Activated CD4-positive, CD25-positive, alpha-beta regulatory T cell treated with anti-CD3 and anti-CD28 coated beads, Interleukin-2, amount 50 U/mL, for 72 hours (primary cell): ENCODE results near the gene C1orf94.
"Not testable (repeated sequence)": the region's sequence is repeated elsewhere in the genome, so short reads cannot be mapped to it uniquely, and the experiment has no call there.

Experiments
- DNase-seq: peaks from one replicate; pipeline ENCODE4 v3.0.0; 2021

C1orf94 gene

GRCh38 chr1:34165422-34165921 is 11.2 kb upstream of the C1orf94 start:
- DNase-seq, result no peak

- no peak for DNase-seq
Observed at GRCh38 chr1:34166191-34166624, 10.5 kb upstream of the C1orf94 start.

- no peak for DNase-seq
Observed at GRCh38 chr1:34166625-34167361, 9.9 kb upstream of the C1orf94 start.

- DNase-seq, result no peak
Observed at GRCh38 chr1:34167389-34167788, 9.3 kb upstream of the C1orf94 start.

GRCh38 chr1:34175744-34176143 is 963 bp upstream of the C1orf94 start:
- no peak for DNase-seq

- DNase-seq, result no peak
Observed at GRCh38 chr1:34178072-34178471, 1.4 kb downstream of the C1orf94 start.

GRCh38 chr1:34183381-34183780 is 6.7 kb downstream of the C1orf94 start:
- not testable (repeated sequence) for DNase-seq

GRCh38 chr1:34186741-34187494 is 10.2 kb downstream of the C1orf94 start:
- no peak for DNase-seq

- DNase-seq, result no peak
Observed at GRCh38 chr1:34188418-34188817, 11.7 kb downstream of the C1orf94 start.

GRCh38 chr1:34188985-34189384 is 12.3 kb downstream of the C1orf94 start:
- DNase-seq, result no peak

GRCh38 chr1:34190692-34191091 is 14.0 kb downstream of the C1orf94 start:
- no peak for DNase-seq

GRCh38 chr1:34192621-34193020 is 15.9 kb downstream of the C1orf94 start:
- DNase-seq, result no peak

GRCh38 chr1:34199927-34200326 is 23.2 kb downstream of the C1orf94 start:
- no peak for DNase-seq

- no peak for DNase-seq
Observed at GRCh38 chr1:34212673-34213072, 36.0 kb downstream of the C1orf94 start.

GRCh38 chr1:34213956-34214355 is 37.2 kb downstream of the C1orf94 start:
- no peak for DNase-seq

GRCh38 chr1:34231441-34231840 is 54.7 kb downstream of the C1orf94 start:
- no peak for DNase-seq

- no peak for DNase-seq
Observed at GRCh38 chr1:34235594-34235993, 58.9 kb downstream of the C1orf94 start.

GRCh38 chr1:34236089-34236488 is 59.4 kb downstream of the C1orf94 start:
- DNase-seq, result no peak

GRCh38 chr1:34237151-34237815 is 60.6 kb downstream of the C1orf94 start:
- DNase-seq, result no peak

GRCh38 chr1:34245967-34246366 is 69.3 kb downstream of the C1orf94 start:
- DNase-seq, result no peak

GRCh38 chr1:34250342-34250741 is 73.6 kb downstream of the C1orf94 start:
- no peak for DNase-seq

- no peak for DNase-seq
Observed at GRCh38 chr1:34262023-34262853, 85.5 kb downstream of the C1orf94 start.

- DNase-seq, result no peak
Observed at GRCh38 chr1:34262921-34263320, 86.2 kb downstream of the C1orf94 start.
